Naive thymus-derived CD4-positive, alpha-beta T cell (primary cell): ENCODE data around the gene ISX. TPM values are rescaled to one million over a fixed set of nuclear protein-coding genes. Genes with fewer than 3 reads are reported as not detected.

Experiments used
- ATAC-seq: fragments of 150-1000 bp; cut with Tn5 transposase; 2 replicates; pipeline ENCODE4 v1.10.0; 2021; ENCODE audit warnings: mild to moderate bottlenecking, moderate library complexity
- CTCF ChIA-PET: fragments of 350-600 bp; sonication (Branson Sonifier 250); formaldehyde crosslinking; loops from one replicate; lab custom pipeline; 2021; ENCODE audit warnings: antibody characterized with exemption; lab: Charles Lee
- POLR2A ChIA-PET: fragments of 350-600 bp; sonication (Branson Sonifier 250); formaldehyde crosslinking; loops from one replicate; lab custom pipeline; 2021; ENCODE audit warnings: antibody characterized with exemption, inconsistent platforms; lab: Charles Lee
- DNase-seq, 9 donors: peaks; one replicate each; pipeline versions ENCODE4 v3.0.0 to v3.0.0-alpha.2; 2020 to 2022; ENCODE audit warnings: mixed read lengths in 1 of 9
- H3K27ac ChIP-seq: one replicate; pipeline ENCODE4 v1.7.0; 2013; ENCODE audit warnings: mild to moderate bottlenecking, low read depth, low read length, moderate library complexity
- H3K27me3 ChIP-seq, 2 donors: one replicate each; pipeline ENCODE4 v1.7.0; 2013; ENCODE audit warnings: low read length in 2 of 2, mild to moderate bottlenecking in 2 of 2, moderate library complexity in 2 of 2; ENCODE audit not compliant: control insufficient read depth in 2 of 2, insufficient read depth in 2 of 2
- H3K36me3 ChIP-seq, 3 experiments: 1 replicate in 2 of 3; 2 replicates in 1 of 3; pipeline ENCODE4 v1.7.0; 2013; ENCODE audit warnings: low read length in 3 of 3, mild to moderate bottlenecking in 3 of 3, moderate library complexity in 1 of 3; ENCODE audit not compliant: insufficient read depth in 3 of 3, control insufficient read depth in 2 of 3
- H3K4me1 ChIP-seq, 2 donors: one replicate each; pipeline ENCODE4 v1.7.0; 2013; ENCODE audit warnings: low read length in 2 of 2, mild to moderate bottlenecking in 2 of 2, moderate library complexity in 1 of 2; ENCODE audit not compliant: control insufficient read depth in 2 of 2, insufficient read depth in 2 of 2
- H3K4me3 ChIP-seq: 2 replicates; pipeline ENCODE4 v1.7.0; 2013; ENCODE audit warnings: mild to moderate bottlenecking, low read length
- H3K9me3 ChIP-seq, 3 experiments: 1 replicate in 2 of 3; 2 replicates in 1 of 3; pipeline ENCODE4 v1.7.0; 2013; ENCODE audit warnings: low read length in 3 of 3; ENCODE audit not compliant: control insufficient read depth in 2 of 3
- H3K27ac Mint-ChIP-seq, 9 donors: one replicate each; pipeline ENCODE4 v1.8.0; 2020 to 2022; ENCODE audit warnings: mixed read lengths in 9 of 9, mild to moderate bottlenecking in 8 of 9, moderate library complexity in 5 of 9, inconsistent platforms in 2 of 9
- H3K27me3 Mint-ChIP-seq, 5 donors: one replicate each; pipeline ENCODE4 v1.8.0; 2021 to 2022; ENCODE audit warnings: mixed read lengths in 5 of 5, mild to moderate bottlenecking in 1 of 5
- H3K36me3 Mint-ChIP-seq, 5 donors: one replicate each; pipeline ENCODE4 v1.8.0; 2020 to 2022; ENCODE audit warnings: mixed read lengths in 5 of 5, mild to moderate bottlenecking in 3 of 5, inconsistent platforms in 1 of 5
- H3K4me1 Mint-ChIP-seq, 7 donors: one replicate each; pipeline ENCODE4 v1.8.0; 2020 to 2022; ENCODE audit warnings: mixed read lengths in 7 of 7, mild to moderate bottlenecking in 3 of 7, inconsistent platforms in 1 of 7
- H3K4me3 Mint-ChIP-seq, 10 donors: one replicate each; pipeline ENCODE4 v1.8.0; 2020 to 2022; ENCODE audit warnings: mild to moderate bottlenecking in 10 of 10, mixed read lengths in 10 of 10, moderate library complexity in 6 of 10, inconsistent platforms in 2 of 10
- H3K9me3 Mint-ChIP-seq, 11 donors: one replicate each; pipeline ENCODE4 v1.8.0; 2020 to 2022; ENCODE audit warnings: mixed read lengths in 11 of 11, mild to moderate bottlenecking in 4 of 11, inconsistent platforms in 1 of 11, moderate library complexity in 1 of 11
- intact Hi-C, 2 donors: fragments of 100-400 bp; cut with micrococcal nuclease; formaldehyde crosslinking; loops; one replicate each; pipeline ENCODE4 v1.15.1; 2023
- polyA plus RNA-seq, 2 donors: library from polyadenylated mRNA; unstranded; fragments of 300-500 nt; fragmentation: Illumina TruSeq; gene quantifications; one replicate each; pipeline ENCODE4 v1.2.3, GENCODE V29; 2021
- total RNA-seq, 6 experiments: library from RNA in 5 of 6; stranded (reverse) in 5 of 6; gene quantifications; 1 replicate in 5 of 6; 2 replicates in 1 of 6; pipeline ENCODE4 v1.2.3 and lab custom pipeline; 2021 to 2026

ISX gene
- total and polyA plus RNA-seq, 7 experiments from 2014 or later = not detected

DNA sequence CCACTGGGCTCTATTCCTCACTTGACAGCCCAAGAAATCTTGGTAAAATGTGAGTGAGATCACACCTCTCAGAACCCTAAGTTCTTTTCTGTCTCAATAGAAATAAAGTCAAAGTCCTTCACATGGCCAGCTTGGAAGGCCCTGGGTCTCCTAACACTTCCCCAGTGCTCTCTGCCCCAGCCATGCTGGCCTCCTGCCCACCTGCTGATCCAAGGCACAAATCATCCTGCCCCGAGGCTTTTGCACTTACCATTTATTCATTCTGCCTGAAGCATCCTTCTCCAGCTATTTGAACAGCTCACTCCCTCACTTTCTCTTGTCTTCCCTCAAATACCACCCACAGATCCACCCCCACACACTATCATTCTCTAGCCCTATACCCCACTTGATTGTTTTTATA is 26.4 kb downstream of the ISX start:
- H3K9me3 Mint-ChIP-seq = peaks cover 0 to 6% (median 0%) of the 10 kb centered on the region in 11 donors
- Histone ChIP-seq H3K9me3 (no peaks in the 10 kb centered on the region), H3K27ac (no peak overlapping the region), H3K36me3 (no peaks in the 10 kb centered on the region), H3K4me3 (no peak overlapping the region), H3K27me3 (no peaks in the 10 kb centered on the region), H3K4me1 (no peaks in the 10 kb centered on the region)
- CTCF ChIA-PET = no interaction called here
- H3K27me3 Mint-ChIP-seq = peaks cover 2 to 55% (median 31%) of the 10 kb centered on the region in 5 donors
- POLR2A ChIA-PET = no interaction called here
- H3K27ac Mint-ChIP-seq = no peak overlapping the region
- no peaks in the 10 kb centered on the region for H3K36me3 Mint-ChIP-seq
- H3K4me1 Mint-ChIP-seq = no peaks in the 10 kb centered on the region
- H3K4me3 Mint-ChIP-seq = no peak overlapping the region
- ATAC-seq (no peak), DNase-seq (no peak)
- intact Hi-C loops = no loop called here

GRCh38 chr22:35098921-35099320 is 33.0 kb downstream of the ISX start:
- Histone ChIP-seq H3K4me3 (no peak overlapping the region), H3K27ac (no peak overlapping the region), H3K9me3 (no peaks in the 10 kb centered on the region), H3K4me1 (no peaks in the 10 kb centered on the region), H3K36me3 (no peaks in the 10 kb centered on the region), H3K27me3 (no peaks in the 10 kb centered on the region)
- intact Hi-C loops = no loop called here
- no peak for ATAC-seq
- H3K27ac Mint-ChIP-seq = no peak overlapping the region
- H3K36me3 Mint-ChIP-seq = no peaks in the 10 kb centered on the region
- POLR2A ChIA-PET = no interaction called here
- peaks cover 0 to 2% (median 0%) of the 10 kb centered on the region in 11 donors for H3K9me3 Mint-ChIP-seq
- no peak overlapping the region for H3K4me3 Mint-ChIP-seq
- peaks cover 0 to 37% (median 31%) of the 10 kb centered on the region in 5 donors for H3K27me3 Mint-ChIP-seq
- CTCF ChIA-PET = no interaction called here
- no peak for DNase-seq
- H3K4me1 Mint-ChIP-seq = no peaks in the 10 kb centered on the region

- intact Hi-C loops = no loop called here
- Mint-ChIP-seq H3K27me3 (peaks cover 4 to 32% (median 30%) of the 10 kb centered on the region in 5 donors), H3K4me1 (no peaks in the 10 kb centered on the region), H3K4me3 (no peak overlapping the region), H3K27ac (no peak overlapping the region), H3K36me3 (no peaks in the 10 kb centered on the region), H3K9me3 (peaks cover 0 to 2% (median 0%) of the 10 kb centered on the region in 11 donors)
- H3K36me3 ChIP-seq = no peaks in the 10 kb centered on the region
- ATAC-seq = no peak
- no peaks in the 10 kb centered on the region for H3K27me3 ChIP-seq
- no peak for DNase-seq
- POLR2A ChIA-PET = no interaction called here
- H3K4me3 ChIP-seq = no peak overlapping the region
- CTCF ChIA-PET = no interaction called here
- H3K27ac ChIP-seq = no peak overlapping the region
- H3K4me1 ChIP-seq = no peaks in the 10 kb centered on the region
- no peaks in the 10 kb centered on the region for H3K9me3 ChIP-seq
Observed at GRCh38 chr22:35099883-35100282, 33.9 kb downstream of the ISX start.

DNA sequence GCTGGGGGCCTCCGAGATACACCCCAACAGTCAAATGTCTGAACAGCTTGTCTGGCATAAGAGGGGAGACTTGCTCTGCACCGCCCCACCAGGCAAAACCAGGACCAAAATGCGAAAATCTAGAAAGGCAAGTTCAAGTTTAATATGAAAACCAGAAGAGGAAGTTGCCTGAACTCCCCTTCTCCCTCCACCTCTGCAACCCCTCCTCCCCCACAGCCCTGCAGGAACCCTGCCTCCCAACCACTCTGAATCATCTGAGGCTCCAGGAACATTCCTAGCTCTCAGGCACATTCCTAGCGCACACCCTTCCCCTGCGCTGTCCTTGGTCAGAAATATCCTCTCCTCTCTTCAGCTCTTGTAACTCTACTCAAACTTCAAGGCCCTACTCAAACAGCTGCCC is 36.7 kb downstream of the ISX start:
- ChIA-PET CTCF (no interaction called here), POLR2A (no interaction called here)
- no peaks in the 10 kb centered on the region for H3K4me1 ChIP-seq
- no peak overlapping the region for H3K4me3 ChIP-seq
- H3K27ac Mint-ChIP-seq = no peak overlapping the region
- H3K4me1 Mint-ChIP-seq = no peaks in the 10 kb centered on the region
- no peak overlapping the region for H3K4me3 Mint-ChIP-seq
- H3K36me3 Mint-ChIP-seq = no peaks in the 10 kb centered on the region
- no peak for ATAC-seq
- no peaks in the 10 kb centered on the region for H3K9me3 ChIP-seq
- DNase-seq = no peak
- peaks cover 4 to 21% (median 17%) of the 10 kb centered on the region in 5 donors for H3K27me3 Mint-ChIP-seq
- peaks cover 0 to 4% (median 0%) of the 10 kb centered on the region in 11 donors for H3K9me3 Mint-ChIP-seq
- intact Hi-C loops = no loop called here
- H3K36me3 ChIP-seq = no peaks in the 10 kb centered on the region
- no peaks in the 10 kb centered on the region for H3K27me3 ChIP-seq
- no peak overlapping the region for H3K27ac ChIP-seq

- H3K4me1 Mint-ChIP-seq = no peaks in the 10 kb centered on the region
- Histone ChIP-seq H3K4me1 (no peaks in the 10 kb centered on the region), H3K9me3 (no peaks in the 10 kb centered on the region), H3K36me3 (no peaks in the 10 kb centered on the region), H3K4me3 (no peak overlapping the region), H3K27ac (no peak overlapping the region), H3K27me3 (no peaks in the 10 kb centered on the region)
- no peak overlapping the region for H3K27ac Mint-ChIP-seq
- peaks cover 4 to 26% (median 18%) of the 10 kb centered on the region in 5 donors for H3K27me3 Mint-ChIP-seq
- DNase-seq (no peak), ATAC-seq (no peak)
- H3K4me3 Mint-ChIP-seq = no peak overlapping the region
- peaks cover 0 to 4% (median 0%) of the 10 kb centered on the region in 5 donors for H3K36me3 Mint-ChIP-seq
- peaks cover 0 to 13% (median 2%) of the 10 kb centered on the region in 11 donors for H3K9me3 Mint-ChIP-seq
- intact Hi-C loops = no loop called here
- ChIA-PET CTCF (no interaction called here), POLR2A (no interaction called here)
Observed at GRCh38 chr22:35103761-35104160, 37.8 kb downstream of the ISX start.

- Histone ChIP-seq H3K27me3 (no peaks in the 10 kb centered on the region), H3K4me3 (no peak overlapping the region), H3K4me1 (no peaks in the 10 kb centered on the region), H3K36me3 (no peaks in the 10 kb centered on the region), H3K9me3 (no peaks in the 10 kb centered on the region), H3K27ac (no peak overlapping the region)
- ATAC-seq (no peak), DNase-seq (no peak)
- Mint-ChIP-seq H3K27me3 (peaks cover 4 to 30% (median 20%) of the 10 kb centered on the region in 5 donors), H3K9me3 (peaks cover 0 to 18% (median 2%) of the 10 kb centered on the region in 11 donors), H3K4me1 (no peaks in the 10 kb centered on the region), H3K4me3 (no peak overlapping the region), H3K27ac (no peak overlapping the region), H3K36me3 (peaks cover 0 to 4% (median 0%) of the 10 kb centered on the region in 5 donors)
- intact Hi-C loops = no loop called here
- CTCF ChIA-PET = interaction anchor here (1.0 kb wide), 1 partner anchor 9 kb away, joined by 3 read pairs; no protein-coding TSS in a partner anchor
- POLR2A ChIA-PET = no interaction called here
Observed at GRCh38 chr22:35104491-35104890, 38.5 kb downstream of the ISX start.

DNA sequence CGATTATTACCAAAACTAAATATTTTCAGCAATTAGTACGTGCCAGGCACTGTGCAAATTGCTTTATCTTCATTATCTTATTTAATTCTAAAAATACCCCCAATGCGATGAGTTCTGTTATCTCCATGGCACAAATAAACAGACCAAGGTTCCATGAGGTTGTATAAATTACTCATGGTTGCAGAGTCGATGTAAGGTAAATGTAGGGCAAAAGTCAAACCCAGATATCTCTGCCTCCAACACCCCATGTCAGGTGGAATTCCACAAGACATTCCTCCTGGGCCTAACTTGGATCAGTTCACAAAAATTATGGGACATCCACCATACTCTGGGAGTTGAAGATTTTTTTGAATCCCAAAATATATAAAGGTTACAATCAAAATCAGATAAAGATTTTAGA is 43.7 kb downstream of the ISX start:
- Histone ChIP-seq H3K36me3 (no peaks in the 10 kb centered on the region), H3K4me1 (no peaks in the 10 kb centered on the region), H3K27me3 (no peaks in the 10 kb centered on the region), H3K9me3 (no peaks in the 10 kb centered on the region), H3K27ac (no peak overlapping the region), H3K4me3 (no peak overlapping the region)
- intact Hi-C loops = no loop called here
- Mint-ChIP-seq H3K27ac (no peak overlapping the region), H3K4me3 (no peak overlapping the region), H3K36me3 (peaks cover 0 to 4% (median 0%) of the 10 kb centered on the region in 5 donors), H3K4me1 (no peaks in the 10 kb centered on the region), H3K9me3 (peaks cover 0 to 18% (median 2%) of the 10 kb centered on the region in 11 donors), H3K27me3 (peaks cover 3 to 32% (median 25%) of the 10 kb centered on the region in 5 donors)
- CTCF ChIA-PET = no interaction called here
- DNase-seq (no peak), ATAC-seq (no peak)
- POLR2A ChIA-PET = no interaction called here
